NCI-H1105 (cell line): ENCODE measurements around the gene CYGB.

ENCODE experiments used
- DNase-seq: peaks from one replicate; lab custom pipeline; 2025; lab: John Stamatoyannopoulos, UW

The CYGB gene

DNA sequence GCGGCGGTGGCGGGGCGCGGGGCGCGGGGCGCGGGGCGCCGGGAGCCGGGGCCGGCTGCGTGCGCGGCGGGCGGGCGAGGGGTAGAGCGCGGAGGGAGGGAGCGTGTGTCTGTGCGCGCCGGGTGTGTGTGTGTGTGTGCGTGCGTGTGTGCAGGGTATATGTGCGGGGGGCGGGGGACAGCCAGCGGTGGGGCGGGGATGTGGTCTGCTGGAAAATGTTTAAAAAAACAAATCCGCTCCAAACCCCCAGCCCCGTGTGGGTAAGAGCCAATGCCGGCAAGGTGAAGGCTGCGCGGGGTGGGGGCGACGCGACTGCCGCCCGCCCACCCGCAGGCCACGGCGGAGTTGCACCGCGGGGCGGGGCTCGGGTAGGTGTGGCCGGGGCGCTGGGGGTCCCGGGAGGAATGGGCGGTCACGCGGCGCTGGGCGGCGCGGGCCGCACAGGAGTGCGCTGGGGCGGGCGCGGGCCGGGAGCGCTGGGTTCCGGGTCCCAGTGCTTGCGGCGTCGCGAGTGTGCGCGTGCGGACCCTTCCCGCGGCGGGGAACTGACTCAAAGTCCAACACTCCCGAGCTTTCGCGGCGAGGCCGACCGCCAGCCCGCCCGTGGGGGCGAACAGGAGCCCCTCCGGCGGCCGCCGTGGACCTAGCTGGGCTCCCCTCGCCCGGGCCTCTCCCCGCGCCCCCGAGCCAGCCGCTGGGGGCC, at the start of gene CYGB:
Gene CYGB, minus strand, starts transcription at position 132 of the 703 bp plus-strand sequence. CDS start 167 bp downstream, outside the sequence.
- DNase-seq = no peak

DNA sequence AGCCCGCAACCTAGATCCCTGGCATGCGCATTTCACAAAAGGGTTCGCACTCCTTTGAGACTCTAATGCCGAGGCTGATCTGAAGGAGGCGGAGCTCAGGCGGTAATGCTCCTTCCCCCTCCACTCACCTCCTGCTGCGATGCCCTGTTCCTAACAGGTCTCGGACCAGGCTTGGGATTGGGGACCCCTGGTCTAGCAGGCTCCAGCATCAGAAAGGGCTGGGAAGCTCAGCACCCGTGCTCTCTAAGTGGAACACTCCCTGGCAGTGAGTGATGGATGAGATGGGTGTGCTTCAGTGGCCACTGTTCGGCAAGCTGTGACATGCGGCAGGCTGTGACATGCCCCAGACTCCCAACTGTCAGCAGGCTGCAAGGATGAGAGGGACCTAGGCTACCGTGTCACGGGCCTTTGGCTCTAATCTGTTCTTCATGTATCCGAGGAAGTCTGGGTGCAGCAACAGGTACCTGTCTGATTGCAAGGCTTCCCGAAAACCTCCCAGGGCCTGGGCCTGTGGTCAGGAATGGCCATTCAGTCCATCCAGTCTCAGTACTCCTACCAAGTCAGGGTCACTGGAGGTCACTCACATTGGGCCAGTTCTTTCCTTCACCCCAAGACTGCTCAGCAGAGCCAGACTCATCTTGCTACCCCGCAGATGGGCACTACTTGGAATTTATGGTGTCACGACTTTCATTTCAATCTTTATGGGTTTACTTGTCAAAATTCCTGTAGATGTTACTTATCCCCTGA, 49.4 kb upstream of the CYGB start:
- peak; percentile 82 for DNase-seq

DNA sequence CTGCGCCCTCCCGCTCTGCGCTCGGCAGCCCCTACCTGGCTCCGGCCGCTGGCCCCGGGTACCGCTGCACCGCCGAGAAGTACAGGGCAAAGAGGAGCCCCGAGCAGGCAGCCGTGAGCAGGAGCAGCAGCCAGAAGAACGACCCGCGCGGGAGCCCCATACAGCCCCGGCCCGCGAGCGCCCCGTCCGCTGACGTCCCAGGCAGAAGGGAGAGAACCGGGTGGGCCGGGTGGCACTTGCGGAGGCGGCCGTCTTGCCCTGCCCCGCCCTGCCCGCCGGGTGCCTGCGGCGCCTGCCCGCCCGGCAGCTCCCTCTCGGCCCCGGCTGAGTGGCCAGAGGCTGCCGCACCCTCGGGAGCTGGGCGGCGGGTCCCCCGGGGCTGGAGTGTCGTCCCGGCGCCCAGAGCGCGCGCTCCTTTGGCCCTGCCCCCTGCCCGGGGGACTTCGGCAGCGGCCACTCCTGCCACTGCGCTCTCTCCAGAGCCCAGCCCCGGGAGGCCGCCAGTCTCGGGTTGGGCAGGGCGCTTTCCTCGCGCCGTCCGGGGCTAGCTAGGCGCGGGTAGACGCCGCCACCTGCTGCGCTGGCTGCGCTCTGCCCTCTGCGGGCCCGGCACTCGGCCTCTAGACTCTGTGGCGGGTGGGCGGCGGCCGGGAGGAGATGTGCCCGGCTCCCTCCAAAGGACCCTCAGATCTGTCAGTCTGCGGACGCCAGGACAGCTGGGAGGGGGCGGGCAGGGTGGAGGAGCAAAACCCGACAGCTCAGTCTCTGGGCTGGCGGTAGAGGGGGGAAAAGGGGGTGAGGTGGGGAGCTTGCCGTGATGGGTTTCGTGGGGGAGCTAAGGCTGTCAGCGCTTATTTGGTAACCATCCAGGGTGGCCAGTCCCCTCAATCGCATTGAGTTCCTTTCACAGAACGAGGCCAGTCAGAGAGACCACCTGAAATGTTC, 48.4 kb upstream of the CYGB start, which contains the start of gene ST6GALNAC2:
Gene ST6GALNAC2, minus strand, starts transcription at position 212 of the 945 bp plus-strand sequence. Its CDS starts 52 bp downstream, at position 160.
- peak; percentile 25 for DNase-seq

DNA sequence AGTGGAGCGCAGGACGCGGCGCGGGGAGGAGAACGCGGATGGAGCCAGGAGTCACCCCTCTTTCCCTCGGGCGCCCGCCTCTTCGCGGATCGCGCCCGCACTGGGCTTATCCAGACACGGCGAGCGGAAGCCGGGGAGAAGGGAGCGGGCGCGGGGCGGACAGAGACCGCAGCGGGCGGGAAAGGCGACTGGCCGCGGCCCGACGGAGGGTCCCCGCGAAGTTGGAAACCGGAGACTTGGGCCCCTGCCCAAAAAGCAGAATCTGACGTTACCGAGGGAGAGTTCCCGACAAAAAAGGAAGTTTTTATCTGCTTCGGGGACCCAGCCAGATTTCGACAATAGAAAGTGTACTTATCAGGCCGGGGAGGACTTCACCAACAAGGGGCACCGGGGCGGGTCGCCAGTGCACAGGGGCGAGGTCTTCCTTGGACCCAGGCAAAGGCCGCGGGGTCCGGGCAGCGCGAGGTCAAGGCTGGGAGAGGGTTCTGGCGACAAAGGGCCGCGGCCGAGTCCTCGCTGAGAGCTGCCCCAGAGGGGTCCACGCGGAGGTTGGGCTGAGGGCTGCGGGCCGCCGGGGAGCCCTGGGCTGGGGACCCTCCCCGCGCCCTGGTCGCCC, 47.6 kb upstream of the CYGB start:
- no peak for DNase-seq

DNA sequence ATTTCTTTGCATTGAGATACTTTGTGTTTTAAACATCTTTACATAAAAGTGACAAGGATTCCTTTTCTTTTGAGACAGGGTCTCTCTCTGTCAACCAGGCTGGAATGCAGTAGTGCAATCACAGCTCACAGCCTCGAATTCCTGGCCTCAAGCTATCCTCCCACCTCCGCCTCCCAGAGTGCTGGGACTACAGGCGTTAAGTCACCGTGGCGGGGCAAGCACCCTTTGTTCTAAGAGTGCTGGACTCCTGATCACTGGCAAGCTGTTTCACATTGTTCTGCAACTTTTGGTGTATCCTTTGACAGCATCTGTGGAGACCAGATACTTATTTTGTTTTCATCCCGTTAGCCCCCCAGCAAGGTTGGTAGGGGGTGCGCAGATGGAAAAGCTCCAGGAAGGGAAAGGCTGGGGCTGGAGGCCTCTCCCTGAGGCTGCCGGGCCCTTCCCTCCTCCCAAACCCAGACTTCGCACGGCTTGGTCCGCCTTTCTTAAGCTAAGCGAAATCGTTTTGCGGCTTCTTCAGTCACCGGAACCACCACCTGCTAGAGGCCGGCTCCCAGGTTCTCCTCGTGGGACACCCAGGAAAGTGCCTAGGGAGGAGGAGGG, 47.0 kb upstream of the CYGB start:
- DNase-seq = no peak

DNA sequence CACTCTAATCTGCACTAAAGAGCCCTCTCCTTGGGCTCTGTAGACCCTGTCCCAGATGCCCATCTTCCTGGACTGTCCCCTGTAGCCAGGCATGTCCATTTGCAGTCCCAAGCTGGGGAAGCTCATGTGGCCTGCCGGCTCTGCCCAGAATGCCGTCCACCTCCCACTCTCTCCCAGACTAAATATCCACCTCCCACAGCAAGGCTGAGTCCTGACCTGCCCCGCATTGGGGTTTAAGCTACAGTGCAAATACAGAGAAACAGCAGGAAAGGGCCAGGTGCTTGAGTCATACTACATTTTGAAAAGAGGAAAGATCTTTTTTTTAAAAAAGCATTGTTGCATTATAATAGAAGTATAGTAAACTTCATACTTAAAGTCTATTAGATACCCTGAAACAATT, 45.2 kb upstream of the CYGB start:
- DNase-seq = no peak

DNA sequence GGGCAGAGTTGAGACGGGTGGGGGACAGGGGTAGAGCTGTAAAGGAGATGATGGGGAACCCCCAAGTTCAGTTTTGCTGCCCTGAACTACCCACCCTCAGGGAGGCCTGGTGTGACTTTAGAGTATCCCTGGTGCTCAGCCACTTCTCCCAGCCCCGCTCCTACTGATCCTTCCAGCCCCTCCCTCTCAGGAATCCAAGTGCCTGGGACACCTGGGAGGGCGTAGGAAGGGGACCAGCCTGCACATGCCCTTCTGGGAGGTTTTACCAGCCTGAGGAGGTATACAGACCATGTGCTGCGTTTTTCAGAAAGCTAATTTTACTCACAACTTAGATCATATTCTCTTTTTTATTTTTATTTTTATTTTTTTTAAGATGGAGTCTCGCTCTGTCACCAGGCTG, 44.0 kb upstream of the CYGB start:
- DNase-seq = no peak

DNA sequence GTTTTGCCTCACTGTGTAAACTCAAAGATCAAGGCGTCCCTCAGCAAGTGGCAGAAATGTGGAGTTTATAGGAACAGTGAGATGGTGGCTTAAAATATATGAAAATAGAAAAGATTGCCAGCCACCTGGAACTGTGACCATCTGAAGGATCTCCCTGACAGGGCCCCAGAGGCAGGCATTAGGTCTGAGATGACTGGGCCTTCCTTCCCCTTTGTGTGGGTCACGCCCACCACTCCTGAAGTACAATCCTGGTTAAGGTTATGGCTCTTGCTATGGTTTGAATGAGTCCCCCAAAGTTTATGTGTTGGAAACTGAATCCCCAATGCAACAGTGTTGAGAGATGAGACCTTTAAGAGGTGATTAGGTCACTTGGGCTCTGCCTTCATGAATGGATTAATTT, 41.8 kb upstream of the CYGB start:
- DNase-seq = no peak

DNA sequence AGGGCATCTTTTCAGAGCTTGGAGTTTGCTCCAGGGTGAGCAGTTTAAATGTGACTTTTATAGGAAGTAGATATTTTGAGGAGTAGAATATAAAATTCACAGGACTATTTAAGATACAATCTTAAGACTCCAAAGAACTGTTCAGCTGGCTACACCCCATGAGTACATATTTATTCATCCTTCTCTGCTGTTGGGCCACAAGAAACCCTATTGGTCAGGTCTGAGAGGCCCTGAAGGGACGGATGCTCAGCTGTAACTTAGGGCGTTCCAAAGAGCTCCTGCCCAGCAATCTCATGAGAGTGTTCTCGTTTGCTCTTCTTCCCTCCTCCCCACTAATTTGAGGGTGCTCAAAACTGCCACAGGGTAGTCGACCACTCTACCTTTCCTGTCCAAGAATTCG, 40.9 kb upstream of the CYGB start:
- DNase-seq = no peak

DNA sequence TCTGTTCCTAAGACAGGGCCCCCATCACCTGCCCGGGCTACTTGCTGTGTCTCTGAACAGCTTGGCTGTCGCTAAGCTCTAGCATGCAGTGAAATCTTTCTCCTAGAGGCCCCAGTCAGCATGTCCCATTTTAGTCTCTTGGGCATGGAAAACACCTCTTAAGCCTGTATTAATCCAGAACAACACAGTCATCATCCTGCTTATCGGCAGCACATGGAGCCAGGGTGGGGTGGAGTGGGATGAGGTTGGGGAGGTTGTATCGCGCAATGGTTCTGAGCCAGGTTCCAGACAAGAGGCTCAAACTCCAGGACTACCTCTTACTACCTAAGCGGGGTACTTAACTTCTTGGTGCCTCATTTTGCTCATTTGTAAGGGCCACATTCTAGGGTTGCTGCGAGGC, 40.4 kb upstream of the CYGB start:
- no peak for DNase-seq

DNA sequence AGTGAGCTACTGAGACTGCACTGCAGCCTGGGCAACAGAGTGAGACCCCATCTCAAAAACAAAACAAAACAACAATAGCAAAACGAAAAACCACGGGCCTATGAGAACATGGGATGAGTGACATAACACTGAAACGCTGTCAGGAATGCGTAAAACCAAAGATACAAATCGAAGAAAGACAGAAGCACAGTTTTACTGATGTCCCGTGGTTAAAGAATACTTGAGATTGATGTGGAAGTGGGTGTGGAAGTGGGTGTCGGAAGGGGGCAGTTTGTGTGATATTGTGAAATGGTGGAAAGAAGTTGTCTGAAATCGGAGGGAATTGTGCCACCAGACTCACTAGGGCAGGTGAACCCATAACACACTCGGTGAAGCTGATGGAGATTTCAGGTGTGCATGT, 38.7 kb upstream of the CYGB start:
- DNase-seq = no peak

DNA sequence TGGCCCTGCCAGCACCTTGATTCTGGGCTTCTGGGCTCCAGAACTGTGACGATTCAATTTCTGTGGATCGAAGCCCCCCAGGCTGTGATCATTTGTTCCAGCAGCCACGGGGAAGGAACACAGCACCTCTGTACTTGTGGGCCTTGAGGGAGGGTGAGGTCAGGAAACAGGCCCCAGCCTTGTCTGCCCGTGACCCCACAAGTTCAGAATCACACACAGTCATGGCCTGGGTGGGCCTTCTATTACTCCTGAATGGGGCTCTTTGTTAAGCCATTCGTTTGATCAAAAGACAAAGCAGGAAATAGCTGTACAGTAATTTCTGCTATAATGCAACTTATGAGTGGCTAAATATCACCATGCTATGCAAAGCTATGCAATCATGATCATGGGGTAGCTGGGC, 38.1 kb upstream of the CYGB start:
- DNase-seq = no peak

DNA sequence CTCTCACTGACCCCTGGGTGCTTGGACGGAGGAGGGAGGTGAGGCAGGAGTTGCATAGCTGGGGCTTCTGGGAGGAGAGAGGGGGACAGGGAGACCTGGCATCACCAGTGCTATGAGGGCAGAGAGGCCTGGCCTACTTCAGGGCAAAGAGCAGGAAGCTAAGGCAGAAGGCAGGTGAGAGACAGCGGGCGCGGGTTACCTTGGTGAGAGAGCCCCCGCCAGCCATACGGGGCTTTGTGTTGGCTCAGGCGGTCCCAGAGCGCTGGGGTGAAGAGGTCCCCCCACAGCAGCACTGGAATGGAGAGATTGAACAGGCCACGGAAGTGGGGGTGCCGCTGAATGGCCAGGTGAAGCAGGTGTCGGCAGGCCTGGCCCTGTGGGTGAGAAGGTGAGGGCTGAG, 36.7 kb upstream of the CYGB start:
- DNase-seq = no peak

DNA sequence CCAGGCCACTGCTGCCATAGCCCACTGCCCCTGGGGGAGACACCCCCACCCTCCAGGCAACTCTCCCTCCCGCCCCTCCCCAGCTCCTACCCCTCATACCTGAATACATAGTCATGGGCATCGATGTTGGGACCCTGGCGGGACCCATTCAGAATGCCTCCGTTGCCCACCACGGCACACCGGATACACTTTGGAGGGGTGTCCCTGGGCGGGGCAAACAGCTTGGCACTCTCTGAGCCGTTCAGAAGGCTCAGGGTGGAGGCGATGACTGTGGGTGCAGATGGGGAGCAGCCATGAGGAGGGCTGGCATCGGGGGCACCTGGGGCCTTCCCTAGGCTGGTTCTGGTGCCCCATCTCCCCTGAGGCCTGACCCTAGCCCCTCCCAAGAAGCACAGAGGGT, 35.6 kb upstream of the CYGB start:
- DNase-seq = no peak

DNA sequence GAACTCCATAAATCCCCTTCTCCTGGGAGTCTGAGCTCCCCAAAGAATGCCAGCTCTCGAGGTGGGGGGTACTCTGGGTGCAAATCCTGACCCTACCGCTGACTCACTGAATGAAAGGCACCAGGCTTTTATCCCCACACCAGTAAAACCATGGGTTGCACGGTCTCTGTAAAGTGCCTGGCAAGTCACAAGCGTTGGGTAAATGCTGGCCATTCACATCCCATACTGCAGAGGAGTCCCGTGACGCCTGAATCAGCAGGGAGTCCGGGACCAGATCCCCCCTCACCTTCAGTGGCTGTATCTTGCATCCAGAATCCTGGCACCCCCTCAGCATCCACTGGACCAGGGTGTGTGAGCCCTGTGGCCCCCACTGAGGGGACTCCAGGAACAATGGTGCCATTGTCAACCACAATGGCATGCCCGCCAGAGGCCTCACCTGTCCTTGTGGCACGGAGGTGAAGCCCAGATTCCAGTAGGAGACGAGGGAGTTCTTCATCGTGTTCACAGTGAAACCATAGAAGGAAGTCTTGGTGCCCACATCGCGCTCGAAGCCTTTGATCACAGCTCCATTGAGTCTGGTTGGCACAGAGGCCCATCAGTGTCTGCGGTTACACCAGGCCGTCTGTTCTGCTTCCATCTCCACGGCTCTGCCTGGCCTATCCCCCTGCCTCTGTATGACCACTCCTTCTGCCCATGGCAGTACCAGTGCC, 34.8 kb upstream of the CYGB start:
- DNase-seq = no peak

DNA sequence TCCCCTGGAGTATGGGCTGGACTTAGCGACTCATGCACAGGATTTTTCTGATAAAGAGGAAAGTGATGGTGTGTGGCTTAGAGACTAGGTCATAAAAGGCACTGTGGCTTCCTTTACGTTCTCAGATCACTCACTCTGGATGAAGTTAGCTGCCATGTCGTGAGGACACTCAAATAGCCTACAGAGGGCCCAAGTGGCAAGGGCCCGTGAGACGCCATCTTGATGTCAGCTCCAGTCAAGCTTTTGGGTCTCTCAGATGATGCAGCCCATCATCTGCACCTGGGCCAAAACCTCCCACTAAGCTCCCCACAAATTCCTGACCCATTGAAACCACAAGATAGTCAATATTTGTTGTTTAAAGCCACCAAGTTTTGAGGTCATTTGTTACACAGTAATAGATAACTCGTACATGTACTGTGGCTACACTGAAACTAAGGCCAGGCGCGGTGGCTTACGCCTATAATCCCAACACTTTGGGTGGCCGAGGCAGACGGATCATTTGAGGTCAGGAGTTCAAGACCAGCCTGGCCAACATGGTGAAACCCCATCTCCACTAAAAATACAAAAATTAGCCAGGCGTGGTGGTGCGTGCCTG, 33.5 kb upstream of the CYGB start:
- DNase-seq = no peak

DNA sequence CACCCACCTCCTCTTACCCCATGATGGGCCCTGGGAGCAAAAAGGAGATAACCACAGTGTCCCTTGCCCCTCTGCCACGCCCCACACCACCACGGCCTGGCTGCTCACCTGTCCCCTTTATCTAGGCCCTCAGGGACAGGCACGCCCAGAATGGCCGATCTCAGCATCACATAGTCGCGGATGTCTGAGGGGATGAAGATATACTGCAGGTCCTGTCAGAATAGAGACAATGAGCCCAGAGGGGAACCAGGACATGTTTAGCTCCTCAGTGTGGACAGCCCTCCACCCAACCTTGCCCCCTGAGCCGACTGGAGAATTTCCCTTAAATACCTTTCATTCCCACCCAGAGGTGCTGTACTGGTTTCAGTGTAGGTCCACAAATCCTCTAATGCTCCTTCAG, 32.9 kb upstream of the CYGB start:
- DNase-seq = no peak

DNA sequence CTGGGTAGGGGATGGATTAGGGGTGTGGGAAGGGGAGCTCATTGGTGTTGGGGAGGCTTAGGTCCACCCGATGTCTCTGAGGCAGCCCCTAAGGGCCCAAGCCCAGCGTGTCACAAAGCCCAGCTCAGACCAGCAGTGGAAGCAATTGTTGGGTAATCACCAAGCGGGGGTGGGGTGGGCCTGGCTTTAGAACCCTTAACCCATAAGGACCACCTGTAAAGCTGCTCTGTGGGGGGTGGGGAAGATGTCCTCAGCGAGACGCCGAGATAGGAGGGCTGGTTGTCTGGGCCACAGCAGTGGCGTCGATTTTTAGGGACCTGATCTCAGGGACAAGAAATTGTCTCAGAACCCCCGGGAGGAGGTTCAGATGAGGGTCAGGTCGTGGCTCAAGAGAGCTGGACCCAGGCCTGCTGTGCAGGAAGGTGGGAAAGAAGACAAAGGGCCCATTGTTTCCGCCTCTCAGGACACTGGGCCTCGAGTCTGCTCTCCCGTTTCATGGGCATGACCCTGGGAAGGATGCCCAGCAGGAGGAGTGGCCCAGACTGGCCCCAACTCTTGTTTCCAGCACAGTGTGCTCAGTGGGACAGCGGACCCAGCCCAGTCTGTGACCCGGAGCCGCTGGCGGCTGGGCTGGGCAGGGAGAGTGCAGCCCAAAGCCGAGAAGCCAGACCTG, 32.2 kb upstream of the CYGB start:
- no peak for DNase-seq

DNA sequence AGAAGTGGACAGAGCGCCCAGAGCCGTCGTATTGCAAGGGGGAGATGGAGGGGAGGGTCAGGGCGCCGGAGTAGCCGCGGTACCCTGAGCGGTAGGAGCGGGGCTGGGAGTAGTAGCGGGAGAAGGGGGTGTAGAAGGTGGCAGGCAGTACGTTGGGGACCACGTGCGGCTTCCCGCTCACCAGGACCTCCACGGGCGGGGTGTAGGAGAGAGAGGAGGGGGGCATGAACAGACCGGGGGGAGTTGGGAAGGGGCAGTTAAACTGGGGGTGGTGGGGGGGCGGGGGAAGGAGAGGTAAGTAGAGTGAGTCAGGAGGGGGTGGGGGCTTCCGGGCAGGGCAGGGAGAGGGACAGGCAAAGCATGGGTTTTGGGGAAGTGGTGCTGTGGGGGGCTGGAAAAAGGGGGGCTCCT, 31.3 kb upstream of the CYGB start:
- DNase-seq = no peak
